ENCODE data around the gene SLC8A1. TPM values are rescaled to one million over a fixed set of nuclear protein-coding genes. Genes with fewer than 3 reads are reported as not detected.

The SLC8A1 gene
- total and polyA plus RNA-seq, 2 donors (not counting 1 experiment from before 2014, with no cell fraction given), result 17.4 to 109 TPM

DNA sequence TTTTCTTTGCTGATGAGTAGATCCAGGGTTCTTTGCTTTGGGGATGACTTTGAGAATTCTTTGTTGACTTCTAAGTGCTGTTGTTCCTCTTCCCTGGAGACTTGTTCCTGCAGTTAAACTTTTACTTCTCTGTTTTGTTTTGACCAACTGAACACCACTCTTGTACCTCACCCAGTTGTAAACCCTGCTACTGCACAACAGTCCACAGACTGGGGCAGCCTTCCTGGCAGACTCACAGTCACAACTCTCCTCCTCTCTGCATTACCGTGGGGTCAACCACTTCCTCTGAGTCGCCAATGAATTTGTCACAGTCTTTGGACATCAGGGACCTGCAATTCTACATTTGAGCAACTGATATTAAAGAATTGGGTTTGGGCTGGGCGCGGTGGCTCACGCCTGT lies 3.8 kb upstream of the SLC8A1 start:
- H2AFZ ChIP-seq (ENCODE audit: low read length), result no peak overlapping the region
- no peak for DNase-seq (ENCODE audit: low read depth in 2 of 2)
- no peaks in the 10 kb centered on the region for H3K9me3 ChIP-seq (ENCODE audit: control insufficient read depth, insufficient read depth, low read depth, low read length)
- no peaks in the 10 kb centered on the region for H3K36me3 ChIP-seq (ENCODE audit: control insufficient read depth, insufficient read depth, low read length)
- no peaks in the 10 kb centered on the region for H3K79me2 ChIP-seq (ENCODE audit: control insufficient read depth, insufficient read depth, low read length)
- no peak overlapping the region for H3K4me2 ChIP-seq (ENCODE audit: extremely low read depth, insufficient read depth, low read length)
- no peaks in the 10 kb centered on the region for H3K27me3 ChIP-seq (ENCODE audit: control insufficient read depth, insufficient read depth, low read length)
- H3K27ac ChIP-seq (ENCODE audit: insufficient read depth, low read length), result no peak overlapping the region
- H3K4me3 ChIP-seq (replicated peaks in 1 of 4; ENCODE audit: control extremely low read depth in 1 of 4, insufficient read depth in 1 of 4, low read depth in 3 of 4, low read length in 4 of 4), result no peak overlapping the region
- TF ChIP-seq EZH2 (IDR thresholded peaks at IDR 0.05; ENCODE audit: low read length, missing control alignments), result no peak
- TF ChIP-seq, protein P1, sequence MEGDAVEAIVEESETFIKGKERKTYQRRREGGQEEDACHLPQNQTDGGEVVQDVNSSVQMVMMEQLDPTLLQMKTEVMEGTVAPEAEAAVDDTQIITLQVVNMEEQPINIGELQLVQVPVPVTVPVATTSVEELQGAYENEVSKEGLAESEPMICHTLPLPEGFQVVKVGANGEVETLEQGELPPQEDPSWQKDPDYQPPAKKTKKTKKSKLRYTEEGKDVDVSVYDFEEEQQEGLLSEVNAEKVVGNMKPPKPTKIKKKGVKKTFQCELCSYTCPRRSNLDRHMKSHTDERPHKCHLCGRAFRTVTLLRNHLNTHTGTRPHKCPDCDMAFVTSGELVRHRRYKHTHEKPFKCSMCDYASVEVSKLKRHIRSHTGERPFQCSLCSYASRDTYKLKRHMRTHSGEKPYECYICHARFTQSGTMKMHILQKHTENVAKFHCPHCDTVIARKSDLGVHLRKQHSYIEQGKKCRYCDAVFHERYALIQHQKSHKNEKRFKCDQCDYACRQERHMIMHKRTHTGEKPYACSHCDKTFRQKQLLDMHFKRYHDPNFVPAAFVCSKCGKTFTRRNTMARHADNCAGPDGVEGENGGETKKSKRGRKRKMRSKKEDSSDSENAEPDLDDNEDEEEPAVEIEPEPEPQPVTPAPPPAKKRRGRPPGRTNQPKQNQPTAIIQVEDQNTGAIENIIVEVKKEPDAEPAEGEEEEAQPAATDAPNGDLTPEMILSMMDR (conservative IDR thresholded peaks at IDR 0.05 in 1 of 2, IDR thresholded peaks at IDR 0.05 in 1 of 2; ENCODE audit: low read depth in 1 of 2, low read length in 2 of 2), result no peak
- H4K20me1 ChIP-seq (ENCODE audit: control insufficient read depth, extremely low read depth, insufficient read depth, low read length), result no peaks in the 10 kb centered on the region
- H3K9ac ChIP-seq (ENCODE audit: insufficient read depth, low read length), result no peak overlapping the region
- peaks cover 2% of the 10 kb centered on the region for H3K4me1 ChIP-seq (ENCODE audit: control insufficient read depth, extremely low read depth, insufficient read depth, low read length)

DNA sequence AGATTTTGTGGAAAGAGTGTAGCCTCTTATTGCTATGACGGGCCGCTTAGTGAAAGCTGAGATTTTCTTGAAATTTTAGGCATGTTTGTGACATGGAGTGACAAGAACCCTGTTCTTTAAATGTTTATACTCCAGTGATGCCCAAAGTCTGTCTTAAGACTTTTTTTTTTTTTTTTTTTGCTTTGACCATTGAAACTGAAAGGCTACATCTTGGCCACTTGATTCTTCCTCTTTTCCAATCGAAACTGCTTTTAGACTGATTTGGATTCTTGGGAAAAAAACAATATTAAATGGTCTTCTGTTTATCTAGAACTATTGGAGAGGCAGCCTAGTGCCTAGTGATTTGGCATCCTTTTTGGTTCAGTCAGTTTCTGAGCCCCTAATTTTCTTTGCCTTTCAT lies 2.4 kb upstream of the SLC8A1 start:
- TF ChIP-seq EZH2 (IDR thresholded peaks at IDR 0.05; ENCODE audit: low read length, missing control alignments), result no peak
- TF ChIP-seq, protein P1 (conservative IDR thresholded peaks at IDR 0.05 in 1 of 2, IDR thresholded peaks at IDR 0.05 in 1 of 2; ENCODE audit: low read depth in 1 of 2, low read length in 2 of 2), result no peak
- H4K20me1 ChIP-seq (ENCODE audit: control insufficient read depth, extremely low read depth, insufficient read depth, low read length), result no peaks in the 10 kb centered on the region

DNA sequence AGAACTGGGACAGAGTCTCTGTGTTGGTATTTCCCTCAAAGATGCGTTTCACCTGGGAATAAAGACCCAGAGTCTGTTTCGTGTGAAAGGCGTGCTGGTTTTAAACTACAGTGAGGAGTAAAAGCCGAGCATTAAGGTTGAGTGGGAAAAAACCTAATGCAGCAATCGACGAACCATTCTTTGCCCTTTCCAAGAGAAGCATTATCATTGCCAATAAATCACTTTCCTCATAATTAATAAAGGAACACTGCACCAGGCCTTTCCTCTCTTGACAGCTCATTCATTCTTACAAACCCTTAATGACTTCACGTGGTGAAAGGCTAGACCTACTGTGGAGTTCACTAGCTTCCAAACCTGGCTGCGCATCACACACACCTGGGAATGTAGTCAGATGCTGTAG lies 896 bp upstream of the SLC8A1 start:
- Histone ChIP-seq H3K9me3 (ENCODE audit: control insufficient read depth, insufficient read depth, low read depth, low read length) (no peaks in the 10 kb centered on the region), H3K79me2 (ENCODE audit: control insufficient read depth, insufficient read depth, low read length) (peaks cover 14% of the 10 kb centered on the region), H3K36me3 (ENCODE audit: control insufficient read depth, insufficient read depth, low read length) (no peaks in the 10 kb centered on the region), H4K20me1 (ENCODE audit: control insufficient read depth, extremely low read depth, insufficient read depth, low read length) (no peaks in the 10 kb centered on the region), H3K4me1 (ENCODE audit: control insufficient read depth, extremely low read depth, insufficient read depth, low read length) (peaks cover 2% of the 10 kb centered on the region), H3K4me3 (replicated peaks in 1 of 4; ENCODE audit: control extremely low read depth in 1 of 4, insufficient read depth in 1 of 4, low read depth in 3 of 4, low read length in 4 of 4) (peak overlapping the region; percentile 30 to 64 (median 48)), H3K9ac (ENCODE audit: insufficient read depth, low read length) (no peak overlapping the region), H3K27ac (ENCODE audit: insufficient read depth, low read length) (no peak overlapping the region), H3K27me3 (ENCODE audit: control insufficient read depth, insufficient read depth, low read length) (no peaks in the 10 kb centered on the region), H2AFZ (ENCODE audit: low read length) (peak overlapping the region; percentile 60), H3K4me2 (ENCODE audit: extremely low read depth, insufficient read depth, low read length) (peak overlapping the region; percentile 76)
- no peak for DNase-seq (ENCODE audit: low read depth in 2 of 2)
- TF ChIP-seq, protein P1 (conservative IDR thresholded peaks at IDR 0.05 in 1 of 2, IDR thresholded peaks at IDR 0.05 in 1 of 2; ENCODE audit: low read depth in 1 of 2, low read length in 2 of 2), result no peak
- TF ChIP-seq EZH2 (IDR thresholded peaks at IDR 0.05; ENCODE audit: low read length, missing control alignments), result no peak

More for the DNA sequence above, 2.4 kb upstream of the SLC8A1 start:
- peaks cover 2% of the 10 kb centered on the region for H3K4me1 ChIP-seq (ENCODE audit: control insufficient read depth, extremely low read depth, insufficient read depth, low read length)
- no peak overlapping the region for H3K9ac ChIP-seq (ENCODE audit: insufficient read depth, low read length)
- no peak overlapping the region for H2AFZ ChIP-seq (ENCODE audit: low read length)
- no peaks in the 10 kb centered on the region for H3K36me3 ChIP-seq (ENCODE audit: control insufficient read depth, insufficient read depth, low read length)
- no peak overlapping the region for H3K4me2 ChIP-seq (ENCODE audit: extremely low read depth, insufficient read depth, low read length)
- H3K9me3 ChIP-seq (ENCODE audit: control insufficient read depth, insufficient read depth, low read depth, low read length), result no peaks in the 10 kb centered on the region
- peaks cover 3% of the 10 kb centered on the region for H3K79me2 ChIP-seq (ENCODE audit: control insufficient read depth, insufficient read depth, low read length)
- no peak for DNase-seq (ENCODE audit: low read depth in 2 of 2)
- H3K4me3 ChIP-seq (replicated peaks in 1 of 4; ENCODE audit: control extremely low read depth in 1 of 4, insufficient read depth in 1 of 4, low read depth in 3 of 4, low read length in 4 of 4), result no peak overlapping the region
- no peak overlapping the region for H3K27ac ChIP-seq (ENCODE audit: insufficient read depth, low read length)
- H3K27me3 ChIP-seq (ENCODE audit: control insufficient read depth, insufficient read depth, low read length), result no peaks in the 10 kb centered on the region
